IMR-90 (cell line): Measurements from ENCODE around the gene NIPBL. TPM values are rescaled to one million over a fixed set of nuclear protein-coding genes. Genes with fewer than 3 reads are reported as not detected.

Experiments used
- ATAC-seq: fragments of 200-7000 bp; cut with Tn5 transposase; 2 replicates; pipeline ENCODE4 v1.9.1; 2020; ENCODE audit warnings: low read depth, mild to moderate bottlenecking, moderate library complexity
- BruUV-seq: library from RNA; stranded (reverse); fragments of 400-500 nt; replicated peaks from 2 replicates; lab custom pipeline; 2021; lab: Mats Ljungman, UMichigan
- CTCF ChIA-PET: fragments of 300-600 bp; formaldehyde crosslinking; extraction: SDS; loops from one replicate; lab custom pipeline; 2021; ENCODE audit warnings: antibody characterized with exemption; lab: Yijun Ruan, JAX
- POLR2A ChIA-PET: fragments of 300-600 bp; sonication (Branson Sonifier 250); formaldehyde crosslinking; loops from one replicate; lab custom pipeline; 2022; ENCODE audit warnings: antibody characterized with exemption; ENCODE audit not compliant: unreplicated experiment; lab: Charles Lee
- DNase-seq: peaks from one replicate; pipeline ENCODE4 v3.0.0; 2013
- H2AFZ ChIP-seq: replicated peaks from 2 replicates; pipeline ENCODE3; 2013; ENCODE audit warnings: low read length, mild to moderate bottlenecking; ENCODE audit not compliant: poor library complexity
- H2AK5ac ChIP-seq: 2 replicates; pipeline ENCODE4 v1.6.1; 2013; ENCODE audit warnings: low read depth, low read length, inconsistent platforms
- H2AK9ac ChIP-seq: replicated peaks from 2 replicates; pipeline ENCODE3; 2013; ENCODE audit warnings: mild to moderate bottlenecking, low read depth, low read length, moderate library complexity; ENCODE audit not compliant: poor library complexity
- H2BK120ac ChIP-seq: 2 replicates; pipeline ENCODE4 v1.6.1; 2013; ENCODE audit warnings: low read depth, low read length, inconsistent platforms
- H2BK15ac ChIP-seq: 3 replicates; pipeline ENCODE4 v1.6.1; 2013; ENCODE audit warnings: low read depth, low read length, inconsistent platforms
- H2BK20ac ChIP-seq: 2 replicates; pipeline ENCODE4 v1.6.1; 2013; ENCODE audit warnings: low read depth, mild to moderate bottlenecking, inconsistent platforms, low read length, moderate library complexity
- H2BK5ac ChIP-seq: 2 replicates; pipeline ENCODE4 v1.6.1; 2013; ENCODE audit warnings: mild to moderate bottlenecking, low read depth, low read length, inconsistent platforms; ENCODE audit not compliant: poor library complexity, severe bottlenecking
- H3K14ac ChIP-seq: replicated peaks from 2 replicates; pipeline ENCODE4 v1.6.1; 2013; ENCODE audit warnings: low read depth, low read length, inconsistent platforms
- H3K18ac ChIP-seq: 2 replicates; pipeline ENCODE4 v1.6.1; 2013; ENCODE audit warnings: low read depth, low read length, control low read depth
- H3K23ac ChIP-seq: 2 replicates; pipeline ENCODE4 v1.6.1; 2013; ENCODE audit warnings: low read depth, low read length, inconsistent platforms
- H3K27ac ChIP-seq: 2 replicates; pipeline ENCODE4 v1.5.1; 2013; ENCODE audit warnings: mild to moderate bottlenecking, control low read depth, low read length; ENCODE audit not compliant: insufficient read depth
- H3K27me3 ChIP-seq: 2 replicates; pipeline ENCODE4 v1.6.1; 2013; ENCODE audit warnings: low read length; ENCODE audit not compliant: control insufficient read depth, insufficient read depth
- H3K36me3 ChIP-seq: 2 replicates; pipeline ENCODE4 v1.6.1; 2013; ENCODE audit warnings: low read length, mixed read lengths; ENCODE audit not compliant: control insufficient read depth, insufficient read depth
- H3K4ac ChIP-seq: 2 replicates; pipeline ENCODE4 v1.6.1; 2013; ENCODE audit warnings: low read depth, low read length, inconsistent platforms
- H3K4me1 ChIP-seq: 2 replicates; pipeline ENCODE4 v1.6.1; 2013; ENCODE audit warnings: low read length, mixed read lengths; ENCODE audit not compliant: control insufficient read depth, insufficient read depth
- H3K4me2 ChIP-seq: 2 replicates; pipeline ENCODE4 v1.6.1; 2013; ENCODE audit warnings: low read depth, mild to moderate bottlenecking, control low read depth, low read length, moderate library complexity
- H3K4me3 ChIP-seq: 2 replicates; pipeline ENCODE4 v1.5.1; 2013; ENCODE audit warnings: low read depth, mild to moderate bottlenecking, control low read depth, low read length, moderate library complexity; ENCODE audit not compliant: insufficient read depth
- H3K56ac ChIP-seq: 2 replicates; pipeline ENCODE4 v1.6.1; 2013; ENCODE audit warnings: low read length, inconsistent platforms; ENCODE audit not compliant: insufficient read depth; ENCODE audit errors: extremely low read depth
- H3K79me1 ChIP-seq, 2 experiments: 2 replicates each; pipeline ENCODE4 v1.6.1; 2013; ENCODE audit warnings: low read length in 2 of 2, inconsistent platforms in 1 of 2, low read depth in 1 of 2
- H3K9ac ChIP-seq: 2 replicates; pipeline ENCODE4 v1.6.1; 2013; ENCODE audit warnings: low read depth, low read length, control low read depth
- H3K9me1 ChIP-seq: 2 replicates; pipeline ENCODE4 v1.6.1; 2013; ENCODE audit warnings: low read length, inconsistent platforms; ENCODE audit not compliant: insufficient read depth
- H3K9me3 ChIP-seq: 2 replicates; pipeline ENCODE4 v1.6.1; 2013; ENCODE audit warnings: low read length; ENCODE audit not compliant: control insufficient read depth, insufficient read depth
- H4K20me1 ChIP-seq: 2 replicates; pipeline ENCODE4 v1.6.1; 2013; ENCODE audit warnings: low read length, inconsistent platforms; ENCODE audit not compliant: insufficient read depth
- H4K5ac ChIP-seq: 2 replicates; pipeline ENCODE4 v1.6.1; 2013; ENCODE audit warnings: mild to moderate bottlenecking, low read depth, low read length, control low read depth
- H4K8ac ChIP-seq, 2 experiments: 2 replicates each; pipeline ENCODE4 v1.6.1; 2013; ENCODE audit warnings: low read depth in 2 of 2, low read length in 2 of 2, control low read depth in 1 of 2, inconsistent platforms in 1 of 2
- H4K91ac ChIP-seq: 2 replicates; pipeline ENCODE4 v1.6.1; 2013; ENCODE audit warnings: low read depth, low read length, inconsistent platforms; ENCODE audit not compliant: insufficient read depth
- MAFK ChIP-seq: IDR thresholded peaks from 2 replicates; pipeline ENCODE4 v1.6.1; 2012; ENCODE audit warnings: low read depth, low read length, improper control_type of control experiment
- POLR2A ChIP-seq: IDR thresholded peaks from 2 replicates; pipeline ENCODE4 v1.6.1; 2012; ENCODE audit warnings: mild to moderate bottlenecking, low read depth, low read length
- WGBS, 2 experiments: methylation state at CpG; one replicate each; pipeline versions ENCODE4 v1.1.5 to v1.1.7; 2013; ENCODE audit warnings: missing lambda C conversion rate in 2 of 2; ENCODE audit not compliant: insufficient read length in 1 of 2; ENCODE audit errors: extremely low coverage in 2 of 2; 5-methylcytosine and 5-hydroxymethylcytosine counted together
- dilution Hi-C: fragments of 300-500 bp; cut with HindIII; formaldehyde crosslinking; loops from one replicate; pipeline ENCODE4 v1.14.3; 2018; ENCODE audit warnings: low sequenced_read_pairs; ENCODE audit not compliant: unreplicated experiment
- in situ Hi-C: fragments of 300-500 bp; cut with MboI; formaldehyde crosslinking; loops from 3 replicates; pipeline ENCODE4 v1.14.3; 2019; ENCODE audit warnings: low sequenced_read_pairs, inconsistent platforms, mixed read lengths
- intact Hi-C: fragments of 100-400 bp; cut with micrococcal nuclease; formaldehyde crosslinking; loops from 2 replicates; pipeline ENCODE4 v1.10.0; 2022
- polyA plus RNA-seq, 3 experiments: library from polyadenylated mRNA; depleted of rRNA; stranded (reverse); fragments of >200 nt; gene quantifications; 2 replicates each; pipeline ENCODE4 v1.2.3, GENCODE V29; 2012; ENCODE audit warnings: low replicate concordance in 1 of 3
- total RNA-seq: library from RNA; depleted of rRNA; stranded (reverse); fragments of >200 nt; gene quantifications from 2 replicates; pipeline ENCODE4 v1.2.3, GENCODE V29; 2012

Gene NIPBL
- total and polyA plus RNA-seq, 2 of the 4 experiments (the other 2 are of a cell fraction) = 8.4 to 46.4 TPM

- intact Hi-C loops (no loop called here), dilution Hi-C loops (no loop called here), in situ Hi-C loops (no loop called here)
- no peak overlapping the region for H4K5ac ChIP-seq
- peak overlapping the region; percentile 34 for H2BK120ac ChIP-seq
- H3K56ac ChIP-seq = no peak overlapping the region
- H2BK15ac ChIP-seq = peak overlapping the region; percentile 3; the same call in 1 of the 3 replicates
- peak overlapping the region; percentile 1; the same call in 1 of the 2 replicates for H4K91ac ChIP-seq
- no peaks in the 10 kb centered on the region for H3K27me3 ChIP-seq
- peak; percentile 91 for DNase-seq
- H3K27ac ChIP-seq = no peak overlapping the region
- H3K9me1 ChIP-seq = 0 out of 2 replicates have a peak, but pooled peaks cover 5% of the 10 kb centered on the region
- TF ChIP-seq POLR2A (no peak), MAFK (peak; percentile 59)
- H2AK9ac ChIP-seq = no peak overlapping the region
- H3K36me3 ChIP-seq = no peaks in the 10 kb centered on the region
- H4K8ac ChIP-seq = peak overlapping the region in 1 of 2 experiments; percentile 36; a peak in 2 of 4 replicates
- H2AFZ ChIP-seq = no peak overlapping the region
- peak overlapping the region; percentile 78 for H2BK5ac ChIP-seq
- no TSS peak for BruUV-seq
- H3K9me3 ChIP-seq = no peaks in the 10 kb centered on the region
- ATAC-seq = peak; percentile 88
- peaks cover 7% of the 10 kb centered on the region; the same call in 1 of the 2 replicates for H4K20me1 ChIP-seq
- H3K14ac ChIP-seq = peak overlapping the region; percentile 60; the same call in 1 of the 2 replicates
- CTCF ChIA-PET = interaction anchor here (0.5 to 0.6 kb wide), 2 partner anchors 129 to 798 kb away, joined by 3 read pairs; no protein-coding TSS in a partner anchor
- peaks cover 4% of the 10 kb centered on the region for H3K4me1 ChIP-seq
- peak overlapping the region; percentile 10; the same call in 1 of the 2 replicates for H3K4ac ChIP-seq
- WGBS, 2 experiments = 25% methylated on average over 1 of the region's 1 CpG; no CpG with 5 or more reads in 1 of the 2 experiments
- POLR2A ChIA-PET = no interaction called here
- H3K4me3 ChIP-seq = no peak overlapping the region
- H3K23ac ChIP-seq = peak overlapping the region; percentile 48; the same call in 1 of the 2 replicates
- no peak overlapping the region for H3K9ac ChIP-seq
- no peaks in the 10 kb centered on the region for H3K79me1 ChIP-seq
- peak overlapping the region; percentile 10; the same call in 1 of the 2 replicates for H3K18ac ChIP-seq
- no peak overlapping the region; the same call in 1 of the 2 replicates for H3K4me2 ChIP-seq
- no peak overlapping the region; the same call in 1 of the 2 replicates for H2AK5ac ChIP-seq
- peak overlapping the region; percentile 77 for H2BK20ac ChIP-seq
Measured at GRCh38 chr5:37071901-37072581, 195.5 kb downstream of the NIPBL start.
